ENCODE measurements around the gene MYL12A. TPM values are rescaled to one million over a fixed set of nuclear protein-coding genes. Genes with fewer than 3 reads are reported as not detected.

MYL12A gene
- total and polyA plus RNA-seq, 5 experiments from 2014 or later: 432 to 2,558 (median 2,292) TPM

- H3K27ac Mint-ChIP-seq: peak overlapping the region; percentile 83 to 100 (median 92)
- DNase-seq (no peak), ATAC-seq (no peak)
- H3K36me3 Mint-ChIP-seq: peaks cover 27 to 50% (median 38%) of the 10 kb centered on the region in 3 donors
- H3K4me3 Mint-ChIP-seq: peak overlapping the region; percentile 84 to 97 (median 95)
- no peaks in the 10 kb centered on the region for H3K27me3 Mint-ChIP-seq
- POLR2A ChIA-PET: interaction anchor here (1.0 to 9.6 kb wide), 7 partner anchors 10 to 343 kb away, joined by 3 to 244 read pairs (median 21); partner anchors contain the start of genes MYL12B and TGIF1
- H3K9me3 Mint-ChIP-seq: no peaks in the 10 kb centered on the region
- peaks cover 31 to 69% (median 60%) of the 10 kb centered on the region in 4 donors for H3K4me1 Mint-ChIP-seq
Observed at GRCh38 chr18:3250237-3251107, 2.9 kb downstream of the MYL12A start.

- peak overlapping the region; percentile 63 to 84 (median 76) for H3K4me3 Mint-ChIP-seq
- POLR2A ChIA-PET: interaction anchor here (0.5 to 9.6 kb wide), 8 partner anchors 9 to 342 kb away, joined by 3 to 244 read pairs (median 4); partner anchors contain the start of genes MYL12B and TGIF1
- peaks cover 28 to 72% (median 60%) of the 10 kb centered on the region in 4 donors for H3K4me1 Mint-ChIP-seq
- H3K9me3 Mint-ChIP-seq: no peaks in the 10 kb centered on the region
- no peaks in the 10 kb centered on the region for H3K27me3 Mint-ChIP-seq
- ATAC-seq (no peak), DNase-seq (no peak)
- H3K27ac Mint-ChIP-seq: peak overlapping the region; percentile 78 to 100 (median 84)
- peaks cover 34 to 60% (median 46%) of the 10 kb centered on the region in 3 donors for H3K36me3 Mint-ChIP-seq
Observed at GRCh38 chr18:3251249-3251962, 3.8 kb downstream of the MYL12A start.

- Mint-ChIP-seq H3K4me3 (peak overlapping the region; percentile 63 to 84 (median 76)), H3K36me3 (peaks cover 39 to 65% (median 50%) of the 10 kb centered on the region in 3 donors), H3K4me1 (peaks cover 28 to 76% (median 64%) of the 10 kb centered on the region in 4 donors), H3K9me3 (no peaks in the 10 kb centered on the region), H3K27me3 (no peaks in the 10 kb centered on the region), H3K27ac (peak overlapping the region; percentile 78 to 100 (median 84))
- ATAC-seq (no peak), DNase-seq (no peak)
- POLR2A ChIA-PET: interaction anchor here (1.0 to 9.6 kb wide), 4 partner anchors 9 to 198 kb away, joined by 3 to 244 read pairs (median 58); partner anchors contain the start of genes MYL12B and TGIF1
Observed at GRCh38 chr18:3251963-3252277, 4.3 kb downstream of the MYL12A start.

GRCh38 chr18:3252843-3253242 is 5.2 kb downstream of the MYL12A start:
- ATAC-seq: no peak
- H3K27ac Mint-ChIP-seq: peak overlapping the region; percentile 75 to 100 (median 82)
- POLR2A ChIA-PET: interaction anchor here (1.0 to 9.6 kb wide), 5 partner anchors 8 to 197 kb away, joined by 3 to 244 read pairs (median 4); partner anchors contain the start of genes MYL12B and TGIF1

GRCh38 chr18:3254725-3255124 is 7.1 kb downstream of the MYL12A start:
- Mint-ChIP-seq H3K27ac (peak overlapping the region in 9 of 10 donors; percentile 66 to 100 (median 80)), H3K4me1 (peaks cover 31 to 95% (median 88%) of the 10 kb centered on the region in 4 donors), H3K9me3 (no peaks in the 10 kb centered on the region), H3K27me3 (no peaks in the 10 kb centered on the region), H3K36me3 (peaks cover 32 to 75% (median 58%) of the 10 kb centered on the region in 3 donors), H3K4me3 (peak overlapping the region in 8 of 10 donors; percentile 8 to 84 (median 50))
- POLR2A ChIA-PET: interaction anchor here (2.2 kb wide), 1 partner anchor 7 kb away, joined by 20 read pairs; the partner anchor contains the start of gene MYL12A
- no peak for ATAC-seq
- DNase-seq: no peak

More at GRCh38 chr18:3252843-3253242, 5.2 kb downstream of the MYL12A start:
- Mint-ChIP-seq H3K9me3 (no peaks in the 10 kb centered on the region), H3K4me3 (peak overlapping the region; percentile 51 to 84 (median 72)), H3K27me3 (no peaks in the 10 kb centered on the region), H3K36me3 (peaks cover 41 to 74% (median 58%) of the 10 kb centered on the region in 3 donors), H3K4me1 (peaks cover 27 to 83% (median 73%) of the 10 kb centered on the region in 4 donors)
- DNase-seq: no peak

GRCh38 chr18:3255611-3256165 is 8.1 kb downstream of the MYL12A start:
- DNase-seq (no peak), ATAC-seq (no peak)
- POLR2A ChIA-PET: interaction anchor here (1.6 to 2.2 kb wide), 3 partner anchors 8 to 194 kb away, joined by 4 to 20 read pairs (median 5); partner anchors contain the start of gene MYL12A
- peak overlapping the region in 6 of 10 donors; percentile 9 to 84 (median 31) for H3K4me3 Mint-ChIP-seq
- no peaks in the 10 kb centered on the region for H3K27me3 Mint-ChIP-seq
- H3K36me3 Mint-ChIP-seq: peaks cover 27 to 66% (median 52%) of the 10 kb centered on the region in 3 donors
- H3K9me3 Mint-ChIP-seq: no peaks in the 10 kb centered on the region
- H3K4me1 Mint-ChIP-seq: peaks cover 30 to 96% (median 90%) of the 10 kb centered on the region in 4 donors
- H3K27ac Mint-ChIP-seq: peak overlapping the region in 9 of 10 donors; percentile 7 to 100 (median 81)

GRCh38 chr18:3256693-3257626 is 9.4 kb downstream of the MYL12A start:
- POLR2A ChIA-PET: interaction anchor here (0.6 to 2.2 kb wide), 5 partner anchors 9 to 248 kb away, joined by 3 to 20 read pairs (median 5); partner anchors contain the start of gene MYL12A
- no peak for ATAC-seq
- H3K27ac Mint-ChIP-seq: peak overlapping the region; percentile 34 to 100 (median 77)

GRCh38 chr18:3257627-3258120 is 10.1 kb downstream of the MYL12A start:
- ATAC-seq (no peak), DNase-seq (no peak)
- Mint-ChIP-seq H3K9me3 (no peaks in the 10 kb centered on the region), H3K36me3 (peaks cover 26 to 58% (median 50%) of the 10 kb centered on the region in 3 donors), H3K27ac (peak overlapping the region in 9 of 10 donors; percentile 55 to 100 (median 82)), H3K4me1 (peaks cover 31 to 88% (median 82%) of the 10 kb centered on the region in 4 donors), H3K27me3 (no peaks in the 10 kb centered on the region), H3K4me3 (peak overlapping the region in 3 of 10 donors; percentile 16 to 55 (median 31))
- POLR2A ChIA-PET: interaction anchor here (1.0 kb wide), 1 partner anchor 9 kb away, joined by 3 read pairs; the partner anchor contains the start of gene MYL12A

More at GRCh38 chr18:3256693-3257626, 9.4 kb downstream of the MYL12A start:
- peaks cover 30 to 94% (median 86%) of the 10 kb centered on the region in 4 donors for H3K4me1 Mint-ChIP-seq
- no peaks in the 10 kb centered on the region for H3K9me3 Mint-ChIP-seq
- H3K27me3 Mint-ChIP-seq: no peaks in the 10 kb centered on the region
- peaks cover 26 to 61% (median 51%) of the 10 kb centered on the region in 3 donors for H3K36me3 Mint-ChIP-seq
- DNase-seq: no peak
- peak overlapping the region in 3 of 10 donors; percentile 18 to 52 (median 31) for H3K4me3 Mint-ChIP-seq

- peak overlapping the region; percentile 91 to 100 (median 98) for H3K4me3 Mint-ChIP-seq
- H3K27me3 Mint-ChIP-seq: no peaks in the 10 kb centered on the region
- ATAC-seq (peak; percentile 2 to 6), DNase-seq (no peak)
- POLR2A ChIA-PET: interaction anchor here (0.5 to 3.7 kb wide), 18 partner anchors 10 to 406 kb away, joined by 3 to 244 read pairs (median 5); partner anchors contain the start of gene MYL12A
- H3K36me3 Mint-ChIP-seq: peaks cover 13 to 27% (median 23%) of the 10 kb centered on the region in 3 donors
- peaks cover 39 to 89% (median 82%) of the 10 kb centered on the region in 4 donors for H3K4me1 Mint-ChIP-seq
- no peaks in the 10 kb centered on the region for H3K9me3 Mint-ChIP-seq
- peak overlapping the region; percentile 97 to 100 (median 99) for H3K27ac Mint-ChIP-seq
Observed at GRCh38 chr18:3260995-3261372, 13.4 kb downstream of the MYL12A start.

- ATAC-seq (peak; percentile 73 to 76), DNase-seq (peak; percentile 64 to 94 (median 77))
- Mint-ChIP-seq H3K4me3 (peak within 1 kb of the TSS; percentile 91 to 100 (median 98)), H3K36me3 (peaks cover 6 to 21% (median 18%) of the 10 kb centered on the region in 3 donors), H3K4me1 (peaks cover 40 to 89% (median 84%) of the 10 kb centered on the region in 4 donors), H3K9me3 (no peaks in the 10 kb centered on the region), H3K27ac (peak within 1 kb of the TSS; percentile 97 to 100 (median 99)), H3K27me3 (no peaks in the 10 kb centered on the region)
- POLR2A ChIA-PET: interaction anchor here (0.5 to 3.7 kb wide), 21 partner anchors 10 to 405 kb away, joined by 3 to 244 read pairs (median 5); partner anchors contain the start of gene MYL12A
Observed at GRCh38 chr18:3261373-3262233, 14.0 kb downstream of the MYL12A start, which contains the start of gene MYL12B. Gene MYL12B, plus strand, starts transcription at chr18:3262133. Its CDS starts 10,766 bp downstream, at chr18:3272899.
